ENCODE results near the gene CDS1. TPM values are rescaled to one million over a fixed set of nuclear protein-coding genes. Genes with fewer than 3 reads are reported as not detected.

The CDS1 gene
- total and polyA plus RNA-seq, 2 donors (not counting 3 experiments of a cell fraction or from before 2014, with no cell fraction given): 0.01 TPM; not detected in 1

GRCh38 chr4:84691170-84691691 is 108.3 kb downstream of the CDS1 start:
- H3K4me1 ChIP-seq (ENCODE audit: control insufficient read depth, extremely low read depth, insufficient read depth, low read length): peaks cover 34% of the 10 kb centered on the region
- DNase-seq (ENCODE audit: low read depth, low spot score): peak; percentile 76
- TF ChIP-seq FOS (IDR thresholded peaks at IDR 0.05; ENCODE audit: borderline replicate concordance, insufficient read depth, low read length) (peak; percentile 96), POLR2AphosphoS5 (IDR thresholded peaks at IDR 0.05; ENCODE audit: insufficient read depth, low read depth, low read length) (peak; percentile 53), GATA2 (IDR thresholded peaks at IDR 0.05; ENCODE audit: insufficient read depth, insufficient read length, low read depth, low read length) (no peak), JUN (IDR thresholded peaks at IDR 0.05; ENCODE audit: borderline replicate concordance, insufficient read depth, insufficient read length, low read depth) (peak; percentile 62)
- dilution Hi-C loops (cut with MboI; ENCODE audit: extremely low pct_ligation_motif_present, low sequenced_read_pairs) (no loop called here), intact Hi-C loops (cut with micrococcal nuclease) (loop anchor here (2.0 kb wide), 1 partner anchor 276 kb away; the partner anchor contains the start of gene WDFY3)
- H3K36me3 ChIP-seq (ENCODE audit: control insufficient read depth in 2 of 2, extremely low read depth in 1 of 2, insufficient read depth in 2 of 2, low read length in 2 of 2): peaks cover 18 to 40% of the 10 kb centered on the region in 2 experiments
- FAIRE-seq: peak; percentile 88
- H2AFZ ChIP-seq (ENCODE audit: low read depth, low read length): no peak overlapping the region
- no peaks in the 10 kb centered on the region for H4K20me1 ChIP-seq (replicated peaks; ENCODE audit: control insufficient read depth, extremely low read depth, insufficient read depth, low read length)
- no peaks in the 10 kb centered on the region for H3K9me1 ChIP-seq (replicated peaks; ENCODE audit: control insufficient read depth, extremely low read depth, insufficient read depth, low read length)
- H3K27ac ChIP-seq (ENCODE audit: insufficient read depth, low read depth, low read length): peak overlapping the region; percentile 43
- BruUV-seq (replicated peaks): no TSS peak
- H3K27me3 ChIP-seq (ENCODE audit: control insufficient read depth in 2 of 2, insufficient read depth in 2 of 2, low read length in 2 of 2): no peaks in the 10 kb centered on the region
- no peaks in the 10 kb centered on the region for H3K9me3 ChIP-seq (replicated peaks; ENCODE audit: control insufficient read depth, insufficient read depth, low read length)
- H3K4me2 ChIP-seq (ENCODE audit: insufficient read depth, low read length): peak overlapping the region; percentile 60
- ChIA-PET POLR2A (no interaction called here), CTCF (interaction anchor here (1.0 to 1.9 kb wide), 4 partner anchors 12 to 280 kb away, joined by 3 to 7 read pairs (median 4); no protein-coding TSS in a partner anchor)
- H3K9ac ChIP-seq (replicated peaks; ENCODE audit: extremely low read depth, insufficient read depth, low read length): no peak overlapping the region
- H3K4me3 ChIP-seq (replicated peaks in 1 of 3; ENCODE audit: insufficient read depth in 1 of 3, low read depth in 1 of 3, low read length in 3 of 3): no peak overlapping the region
- no peaks in the 10 kb centered on the region for H3K79me2 ChIP-seq (ENCODE audit: control insufficient read depth, insufficient read depth, low read length)

- no TSS peak for BruUV-seq (replicated peaks)
- CTCF ChIA-PET: interaction anchor here (1.0 to 1.9 kb wide), 3 partner anchors 14 to 279 kb away, joined by 3 to 7 read pairs (median 6); no protein-coding TSS in a partner anchor
- intact Hi-C loops (cut with micrococcal nuclease): loop anchor here (2.0 kb wide), 1 partner anchor 275 kb away; the partner anchor contains the start of gene WDFY3
Observed at GRCh38 chr4:84691800-84692199, 108.9 kb downstream of the CDS1 start.

More at GRCh38 chr4:84691800-84692199, 108.9 kb downstream of the CDS1 start:
- no peaks in the 10 kb centered on the region for H3K79me2 ChIP-seq (ENCODE audit: control insufficient read depth, insufficient read depth, low read length)
- no peaks in the 10 kb centered on the region for H3K9me3 ChIP-seq (replicated peaks; ENCODE audit: control insufficient read depth, insufficient read depth, low read length)
- FAIRE-seq (no peak), DNase-seq (ENCODE audit: low read depth, low spot score) (no peak)
- POLR2A ChIA-PET: no interaction called here
- H3K9ac ChIP-seq (replicated peaks; ENCODE audit: extremely low read depth, insufficient read depth, low read length): no peak overlapping the region
- H3K27me3 ChIP-seq (ENCODE audit: control insufficient read depth in 2 of 2, insufficient read depth in 2 of 2, low read length in 2 of 2): no peaks in the 10 kb centered on the region
- no peak overlapping the region for H2AFZ ChIP-seq (ENCODE audit: low read depth, low read length)
- H3K4me1 ChIP-seq (ENCODE audit: control insufficient read depth, extremely low read depth, insufficient read depth, low read length): peaks cover 34% of the 10 kb centered on the region
- no peak for TF ChIP-seq MYC (IDR thresholded peaks at IDR 0.05; ENCODE audit: low read depth, low read length)
- H3K36me3 ChIP-seq (ENCODE audit: control insufficient read depth in 2 of 2, extremely low read depth in 1 of 2, insufficient read depth in 2 of 2, low read length in 2 of 2): peaks cover 14 to 40% of the 10 kb centered on the region in 2 experiments
- H4K20me1 ChIP-seq (replicated peaks; ENCODE audit: control insufficient read depth, extremely low read depth, insufficient read depth, low read length): no peaks in the 10 kb centered on the region
- dilution Hi-C loops (cut with MboI; ENCODE audit: extremely low pct_ligation_motif_present, low sequenced_read_pairs): no loop called here
- H3K4me3 ChIP-seq (replicated peaks in 1 of 3; ENCODE audit: insufficient read depth in 1 of 3, low read depth in 1 of 3, low read length in 3 of 3): no peak overlapping the region
- peak overlapping the region; percentile 43 for H3K27ac ChIP-seq (ENCODE audit: insufficient read depth, low read depth, low read length)
- no peaks in the 10 kb centered on the region for H3K9me1 ChIP-seq (replicated peaks; ENCODE audit: control insufficient read depth, extremely low read depth, insufficient read depth, low read length)
- H3K4me2 ChIP-seq (ENCODE audit: insufficient read depth, low read length): peak overlapping the region; percentile 60
